Activated gamma-delta T cell (primary cell): ENCODE measurements around the gene AKTIP.
"Not testable (repeated sequence)": the region's sequence is repeated elsewhere in the genome, so short reads cannot be mapped to it uniquely, and the experiment has no call there.

ENCODE experiments used
- DNase-seq: peaks from one replicate; lab custom pipeline; 2025; lab: John Stamatoyannopoulos, UW
- total RNA-seq, 2 donors: gene quantifications; one replicate each; lab custom pipeline; 2026; lab: John Stamatoyannopoulos, UW

The AKTIP gene
- 47.2 to 109 reads per million in 2 donors for total RNA-seq

DNA sequence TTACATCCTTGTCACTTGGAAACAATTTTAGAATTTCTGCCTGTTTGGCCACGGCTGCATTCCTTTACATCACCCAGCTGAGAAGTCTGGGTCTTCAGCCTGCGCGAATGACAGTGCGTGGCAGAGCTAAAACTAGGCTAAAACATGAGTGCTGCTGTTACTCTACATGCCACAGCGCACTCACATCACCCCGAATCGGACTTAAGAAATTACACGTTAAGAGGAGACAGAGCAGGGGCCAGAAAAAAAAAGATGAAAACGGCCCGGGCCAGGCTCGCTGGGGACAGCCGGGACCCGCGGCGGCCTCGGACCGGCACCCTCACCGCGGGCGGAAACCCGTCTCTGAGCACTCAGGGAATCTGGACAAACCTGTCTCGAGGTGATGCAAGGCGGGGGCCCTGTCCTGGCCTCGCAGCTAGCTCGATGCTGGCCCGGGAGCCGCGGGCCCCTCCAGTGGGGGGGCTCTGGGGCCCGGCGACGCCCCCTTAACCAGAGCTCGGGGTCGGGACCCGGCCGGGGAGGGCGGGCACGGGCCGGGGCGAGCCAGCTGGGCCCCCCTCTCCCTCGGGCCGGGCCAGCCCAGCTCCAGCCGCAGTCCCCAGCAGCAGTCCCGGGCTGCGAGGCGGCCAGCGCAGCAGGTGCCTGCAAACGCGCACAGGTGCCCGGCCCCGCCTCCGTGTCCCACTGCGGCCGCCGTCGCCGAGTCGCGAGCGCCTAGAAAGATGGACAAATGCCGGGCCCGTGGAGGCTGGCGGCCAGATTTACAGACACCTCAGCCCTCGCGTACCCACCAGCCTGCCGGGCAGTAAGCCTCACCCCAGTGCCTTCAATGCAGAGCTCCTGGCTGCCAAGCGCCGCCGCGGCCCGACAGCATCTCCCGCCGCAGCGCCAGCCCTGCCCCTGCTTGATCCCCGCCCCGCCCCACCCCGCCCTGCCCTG is at the start of gene AKTIP:
TSS of gene AKTIP (minus strand) at position 879 of the 939 bp plus-strand sequence. CDS start 2,950 bp downstream, outside the sequence.
- peak; percentile 36 for DNase-seq

DNA sequence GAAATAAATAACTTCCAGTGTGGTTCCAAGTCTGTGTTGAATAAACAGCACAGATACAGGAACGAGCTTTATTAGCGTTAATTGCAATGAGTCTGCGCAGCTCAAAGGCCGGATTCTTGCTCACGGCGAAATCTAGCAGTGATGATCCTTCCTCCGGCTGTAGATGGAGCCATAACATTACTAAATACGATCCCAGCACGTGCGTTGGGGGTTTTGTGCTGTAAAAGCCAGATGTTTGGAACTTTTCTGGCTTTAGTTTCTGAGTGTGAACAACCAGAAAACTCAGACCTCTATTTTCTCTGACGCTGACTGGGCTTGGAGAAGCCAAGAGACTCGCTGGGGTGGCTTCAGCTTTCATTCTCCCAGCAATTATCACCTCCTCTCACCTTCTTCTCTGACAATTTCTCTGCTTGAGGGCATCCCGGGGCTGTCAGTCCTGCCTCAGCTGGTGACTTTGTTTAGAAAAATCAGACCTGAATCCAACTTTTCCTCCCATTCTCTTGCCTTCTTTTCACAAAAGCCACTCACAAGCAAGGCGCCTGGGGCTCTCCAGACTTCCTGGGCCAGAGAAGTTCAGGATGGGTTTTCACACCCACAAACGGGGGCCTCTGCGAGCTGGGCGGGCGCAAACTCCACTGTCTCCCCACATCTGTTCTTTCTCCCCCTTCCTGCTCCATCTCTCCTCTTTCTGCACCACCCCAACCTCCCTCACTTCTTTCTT is 47.1 kb upstream of the AKTIP start:
- no peak for DNase-seq

DNA sequence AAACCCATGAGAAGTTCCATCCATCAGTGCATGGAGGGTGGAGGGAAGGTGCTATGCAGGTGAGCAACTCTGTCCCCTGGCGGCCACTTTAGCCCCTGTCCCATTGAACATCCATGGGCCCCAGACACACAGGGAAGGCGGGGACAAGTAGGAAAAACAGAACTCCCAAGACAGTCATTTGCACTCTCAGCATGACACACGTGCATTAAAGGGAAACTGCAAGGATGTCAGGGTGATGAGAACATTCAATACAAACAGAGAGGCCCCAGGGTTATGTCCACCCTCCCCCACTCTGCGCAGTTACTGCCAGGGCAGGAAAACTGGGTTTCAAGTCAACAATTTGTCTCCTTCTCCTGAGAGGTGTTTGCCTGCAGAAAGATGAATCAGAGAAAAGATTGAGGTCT is 44.0 kb upstream of the AKTIP start:
- no peak for DNase-seq

DNA sequence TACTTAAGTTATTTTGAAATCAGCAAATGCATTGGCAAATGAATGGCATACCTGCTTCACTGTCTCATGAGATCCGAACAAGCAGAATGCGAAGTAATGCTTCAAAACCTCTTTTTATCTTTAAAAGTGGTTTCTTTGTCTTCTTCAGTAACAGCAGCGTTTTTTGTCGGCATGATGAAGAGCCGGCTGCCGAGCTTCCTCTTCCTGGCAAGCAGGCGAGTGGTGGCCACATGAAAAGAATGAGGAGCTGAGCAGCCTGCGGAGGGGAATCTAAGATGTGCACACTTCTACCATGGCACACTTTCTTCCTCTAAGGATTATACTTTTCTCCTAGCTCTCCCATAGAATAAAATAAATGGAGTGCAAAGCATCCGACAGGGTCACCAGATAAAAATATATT is 42.4 kb upstream of the AKTIP start:
- DNase-seq = no peak

DNA sequence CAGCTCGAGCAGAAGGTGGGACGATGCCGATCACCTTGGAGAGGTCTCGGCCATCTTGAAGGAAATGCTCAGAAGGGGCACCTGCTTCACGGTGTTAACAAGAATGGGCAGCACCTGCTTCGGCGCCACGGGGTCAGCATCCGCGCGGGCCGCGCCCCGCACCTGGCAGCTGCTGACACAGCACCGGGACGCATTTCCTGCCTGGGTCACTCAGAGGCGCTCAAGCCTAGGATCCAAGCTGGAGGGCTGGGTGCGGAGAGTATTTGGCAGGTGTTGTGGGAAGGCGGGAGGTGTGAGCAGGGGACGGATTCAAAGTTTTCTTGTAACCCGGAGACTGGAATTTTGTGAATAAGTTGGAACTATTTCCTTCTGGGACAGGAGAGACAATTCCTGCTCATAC is 39.3 kb upstream of the AKTIP start:
- DNase-seq = no peak

DNA sequence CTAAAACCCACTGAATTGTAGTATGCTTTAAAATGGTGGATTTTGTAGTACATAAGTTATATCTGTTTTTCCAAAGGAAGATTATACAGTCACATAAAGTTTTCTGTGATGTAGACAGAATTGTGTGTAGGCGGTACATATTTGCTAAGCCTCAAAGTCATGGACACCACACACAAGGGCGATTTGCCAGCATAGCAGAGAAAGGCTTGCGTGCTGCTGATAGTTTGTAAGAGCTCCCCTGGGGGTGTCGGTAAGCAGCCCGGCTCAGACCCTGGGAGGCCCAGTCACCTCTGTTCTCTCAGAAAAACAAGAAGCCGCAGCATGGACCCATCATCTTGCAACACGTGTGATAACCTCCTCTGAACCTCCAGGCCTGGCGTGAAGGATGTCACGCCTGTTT is 38.3 kb upstream of the AKTIP start:
- no peak for DNase-seq

DNA sequence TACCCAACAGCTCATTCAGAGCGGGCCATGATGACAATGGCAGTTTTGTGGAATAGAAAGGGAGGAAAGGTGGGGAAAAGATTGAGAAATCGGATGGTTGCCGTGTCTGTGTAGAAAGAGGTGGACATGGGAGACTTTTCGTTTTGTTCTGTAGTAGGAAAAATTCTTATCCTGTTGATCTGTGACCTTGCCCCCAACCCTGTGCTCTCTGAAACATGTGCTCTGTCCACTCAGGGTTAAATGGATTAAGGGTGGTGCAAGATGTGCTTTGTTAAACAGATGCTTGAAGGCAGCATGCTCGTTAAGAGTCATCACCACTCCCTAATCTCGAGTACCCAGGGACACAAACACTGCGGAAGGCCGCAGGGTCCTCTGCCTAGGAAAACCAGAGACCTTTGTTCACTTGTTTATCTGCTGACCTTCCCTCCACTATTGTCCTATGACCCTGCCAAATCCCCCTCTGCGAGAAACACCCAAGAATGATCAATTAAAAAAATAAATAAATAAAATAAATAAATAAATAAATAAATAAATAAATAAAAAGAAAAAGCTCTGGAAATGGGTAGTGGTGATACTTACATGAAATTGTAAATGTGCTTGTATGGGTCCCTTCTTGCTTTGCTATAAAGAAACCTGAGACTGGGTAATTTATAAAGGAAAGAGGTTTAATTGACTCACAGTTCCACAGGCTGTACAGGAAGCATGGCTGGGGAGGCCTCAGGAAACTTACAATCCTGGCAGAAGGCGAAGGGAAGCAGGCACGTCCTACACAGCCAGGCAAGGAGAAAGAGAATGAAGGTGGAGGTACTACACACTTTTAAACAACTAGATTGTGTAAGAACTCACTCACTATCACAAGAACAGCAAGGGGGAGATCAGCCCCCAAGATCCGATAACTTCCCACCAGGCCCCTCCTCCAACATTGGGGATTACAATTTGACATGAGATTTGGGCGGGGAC is 37.0 kb upstream of the AKTIP start:
- DNase-seq = not testable (repeated sequence)

DNA sequence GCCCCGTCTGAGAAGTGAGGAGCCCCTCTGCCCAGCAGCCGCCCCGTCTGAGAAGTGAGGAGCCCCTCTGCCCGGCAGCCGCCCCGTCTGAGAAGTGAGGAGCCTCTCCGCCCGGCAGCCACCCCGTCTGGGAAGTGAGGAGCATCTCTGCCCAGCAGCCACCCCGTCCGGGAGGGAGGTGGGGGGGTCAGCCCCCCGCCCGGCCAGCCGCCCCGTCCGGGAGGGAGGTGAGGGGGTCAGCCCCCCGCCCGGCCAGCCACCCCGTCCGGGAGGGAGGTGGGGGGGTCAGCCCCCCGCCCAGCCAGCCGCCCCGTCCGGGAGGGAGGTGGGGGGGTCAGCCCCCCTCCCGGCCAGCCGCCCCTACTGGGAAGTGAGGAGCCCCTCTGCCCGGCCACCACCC is 36.3 kb upstream of the AKTIP start:
- DNase-seq = not testable (repeated sequence)

DNA sequence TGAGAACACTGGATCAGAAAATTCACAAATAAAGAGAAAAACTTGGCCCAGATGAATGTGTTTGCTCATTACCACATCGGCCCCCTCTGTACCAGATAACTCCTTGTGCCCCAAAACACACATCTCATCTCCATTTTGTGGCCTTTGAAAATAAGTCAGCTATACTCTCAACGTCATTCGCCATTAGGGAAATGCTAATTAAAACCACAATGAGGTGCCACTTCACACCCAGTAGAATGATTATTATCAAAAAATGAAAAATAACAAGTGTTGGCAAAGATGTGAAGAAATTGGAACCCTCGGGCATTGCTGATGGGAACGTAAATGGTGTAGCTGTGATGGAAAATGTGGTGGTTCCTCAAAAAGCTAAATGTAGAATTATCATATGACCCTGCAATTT is 34.6 kb upstream of the AKTIP start:
- DNase-seq = no peak

DNA sequence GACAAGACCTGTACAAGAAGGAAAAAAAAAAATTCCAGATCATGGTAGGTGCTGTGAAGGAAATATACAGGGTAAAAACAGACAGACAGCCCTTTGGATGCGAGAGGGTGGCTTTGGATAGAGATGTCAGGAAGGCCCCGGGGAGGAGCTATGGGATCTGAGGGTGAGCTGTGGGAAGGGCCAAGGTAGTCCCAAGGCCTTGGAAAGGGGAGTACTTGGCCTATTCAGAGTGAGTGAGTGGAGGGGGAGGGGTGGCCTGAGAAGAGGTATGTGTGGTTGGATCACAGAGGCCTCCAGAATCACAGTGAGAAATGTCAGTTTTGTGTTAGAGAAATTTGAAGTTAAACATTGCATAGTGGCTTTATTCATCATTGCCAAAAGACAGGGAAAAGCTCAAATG is 31.2 kb upstream of the AKTIP start:
- DNase-seq = no peak

DNA sequence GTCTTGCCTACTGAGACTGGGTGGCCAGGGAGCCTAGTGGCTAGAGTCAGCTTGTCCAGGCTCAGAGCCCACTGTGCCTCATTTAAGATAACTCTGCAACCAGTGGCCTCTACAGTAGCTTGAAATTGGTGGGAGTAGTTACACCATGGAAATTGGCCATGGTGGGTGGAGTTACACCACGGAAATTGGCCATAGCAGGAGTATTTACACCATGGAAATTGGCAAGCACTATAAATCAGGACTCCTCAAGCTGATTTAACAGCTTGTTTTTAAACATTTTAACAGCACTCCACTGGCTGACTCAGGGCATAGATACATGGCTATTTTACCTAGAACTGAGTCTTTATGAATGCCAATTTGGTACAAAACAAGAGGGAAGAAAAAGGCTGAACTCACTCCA is 27.7 kb upstream of the AKTIP start:
- no peak for DNase-seq

DNA sequence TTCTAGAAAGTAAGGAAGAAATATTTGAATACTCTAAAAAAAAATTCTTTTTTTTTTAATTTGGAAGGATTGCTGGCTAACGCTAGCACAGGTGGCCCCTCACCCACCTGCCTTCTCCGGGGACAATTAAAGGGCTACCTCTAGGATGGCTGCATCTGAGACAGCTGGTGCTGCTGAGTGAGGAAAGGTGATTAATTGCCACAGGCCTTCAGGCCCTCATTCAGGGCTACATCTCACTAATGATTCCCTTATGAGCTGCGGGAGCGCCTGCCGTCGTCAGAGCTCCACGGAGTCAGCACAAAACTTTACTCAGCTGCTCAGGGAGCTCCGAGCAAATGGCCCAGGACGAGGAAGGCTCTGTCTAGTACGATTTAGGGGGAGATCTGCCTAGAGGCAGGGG is 27.0 kb upstream of the AKTIP start:
- DNase-seq = no peak

DNA sequence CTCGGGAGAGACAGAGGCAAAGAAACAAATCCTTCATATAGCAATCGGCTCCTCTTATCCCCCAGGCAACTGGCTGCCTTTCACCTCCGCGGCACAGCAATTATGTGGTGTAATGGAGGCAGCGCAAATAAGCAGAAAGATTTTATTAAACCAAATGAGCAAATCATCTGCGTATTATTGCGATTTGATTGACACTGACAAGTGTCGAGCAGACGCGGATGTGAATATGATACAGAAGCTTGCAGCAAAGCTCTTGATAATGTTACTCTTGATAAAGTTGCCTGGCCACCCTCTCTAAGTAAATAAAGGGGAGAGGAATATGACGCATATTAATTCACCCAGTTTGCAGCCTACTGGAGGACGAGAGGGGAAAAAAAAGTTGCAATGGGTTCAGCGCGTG is 26.5 kb upstream of the AKTIP start:
- no peak for DNase-seq

DNA sequence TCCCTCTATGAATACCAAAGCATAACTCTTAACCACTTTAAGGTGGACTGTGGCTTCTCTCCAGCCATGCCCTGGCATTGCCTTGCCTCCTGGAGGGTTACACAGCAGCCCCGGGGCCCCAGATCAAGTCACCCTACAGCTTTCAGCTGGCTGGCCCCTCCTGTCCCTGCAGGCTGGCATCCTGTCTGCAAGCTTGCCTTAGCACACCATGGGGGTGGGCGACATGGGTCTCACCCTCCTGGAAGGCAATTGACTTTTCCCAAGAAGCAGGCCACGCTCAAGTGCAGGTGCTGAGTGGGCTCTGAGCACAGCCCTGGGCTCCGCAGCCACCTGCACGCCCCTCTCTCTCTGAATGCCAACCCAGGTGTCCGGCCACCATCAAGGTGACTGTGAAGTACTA is 25.8 kb upstream of the AKTIP start:
- no peak for DNase-seq

DNA sequence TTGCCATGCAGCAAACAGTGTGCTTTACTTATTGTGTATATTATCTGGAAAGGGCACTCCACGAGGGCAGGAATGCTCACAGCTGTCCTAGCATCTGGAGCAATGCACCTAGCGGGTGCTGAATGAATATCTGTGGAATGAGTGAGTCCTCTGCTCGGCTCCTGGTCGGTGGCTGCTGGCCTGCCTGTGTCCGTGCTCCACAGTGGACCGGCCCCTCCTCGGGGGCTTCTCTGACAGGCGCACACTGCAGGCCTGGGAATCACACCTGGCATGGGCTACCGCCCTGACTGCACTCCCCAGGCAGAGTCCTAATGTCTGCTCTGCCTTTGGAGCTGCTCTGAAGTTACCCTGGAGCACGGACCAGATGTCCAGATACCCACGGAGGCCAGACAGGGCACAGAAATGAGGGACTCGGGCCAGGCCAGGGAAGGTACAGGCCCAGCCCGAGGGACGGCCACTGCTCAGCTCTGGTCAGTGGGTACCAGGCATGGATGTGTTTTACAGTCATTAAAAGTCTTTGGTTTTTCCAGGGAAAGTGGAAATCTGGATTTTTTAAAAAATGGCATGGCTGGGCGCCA is 21.1 kb upstream of the AKTIP start:
- no peak for DNase-seq

DNA sequence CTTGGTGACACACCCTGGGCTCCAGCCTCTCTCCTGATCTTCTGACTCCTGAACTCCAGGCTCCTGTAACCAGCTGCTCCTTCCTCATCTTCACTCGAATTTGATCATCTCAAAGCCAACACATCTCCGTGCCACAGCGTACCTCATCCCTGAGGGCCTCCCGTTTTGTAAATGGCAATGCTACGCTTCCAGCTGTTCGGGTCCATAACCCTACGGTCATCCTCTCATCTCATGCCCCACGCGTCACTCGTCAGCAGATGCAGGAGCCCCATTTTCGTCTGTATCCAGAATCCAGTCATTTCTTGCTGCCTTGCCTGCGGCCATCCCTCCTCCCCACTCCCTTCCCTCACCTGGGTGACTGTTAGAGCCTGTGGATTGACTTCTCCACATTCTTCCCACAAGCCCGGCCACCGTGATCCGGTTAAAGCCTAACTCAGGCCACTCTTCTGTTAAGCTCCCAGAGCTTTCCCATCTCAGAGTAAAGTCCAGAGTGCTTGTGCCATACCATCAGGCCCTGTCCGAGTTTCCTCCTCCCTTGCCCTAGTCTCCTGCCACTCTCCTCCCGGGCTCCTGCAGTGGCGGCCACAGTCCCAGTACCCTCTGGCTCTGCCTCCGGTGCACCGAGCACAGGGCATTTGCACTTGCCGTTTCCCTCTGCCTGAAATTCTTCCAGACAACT is 20.3 kb upstream of the AKTIP start:
- DNase-seq = no peak

DNA sequence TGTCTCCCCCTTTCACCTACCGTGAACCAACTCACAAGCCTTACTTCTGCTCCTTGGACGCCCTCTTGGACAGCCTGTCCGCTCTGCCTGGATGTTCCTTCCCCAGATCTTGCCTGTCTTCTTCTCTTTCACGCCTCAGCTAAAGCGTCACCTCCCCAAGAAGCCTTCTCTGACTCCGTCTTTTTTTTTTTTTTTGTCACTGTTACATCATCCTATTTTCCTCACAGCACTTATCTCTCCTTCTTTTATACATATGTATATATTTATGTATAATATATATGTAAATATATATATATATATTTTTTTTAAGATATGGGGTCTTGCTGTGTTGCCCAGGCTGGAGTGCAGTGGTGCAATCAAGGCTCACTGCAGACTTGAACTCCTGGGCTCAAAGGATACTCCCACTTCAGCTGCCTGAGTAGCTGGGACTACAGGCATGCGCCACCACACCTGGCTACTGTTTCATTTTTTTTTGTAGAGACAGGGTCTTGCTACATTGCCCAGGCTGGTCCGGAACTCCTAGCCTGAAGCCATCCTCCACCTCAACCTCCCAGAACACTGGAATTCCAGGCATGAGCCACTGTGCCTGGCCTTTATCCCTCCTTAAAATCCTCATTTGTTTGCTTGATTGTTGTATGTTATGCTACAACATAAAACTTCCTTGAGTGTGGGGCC is 16.5 kb upstream of the AKTIP start:
- no peak for DNase-seq

DNA sequence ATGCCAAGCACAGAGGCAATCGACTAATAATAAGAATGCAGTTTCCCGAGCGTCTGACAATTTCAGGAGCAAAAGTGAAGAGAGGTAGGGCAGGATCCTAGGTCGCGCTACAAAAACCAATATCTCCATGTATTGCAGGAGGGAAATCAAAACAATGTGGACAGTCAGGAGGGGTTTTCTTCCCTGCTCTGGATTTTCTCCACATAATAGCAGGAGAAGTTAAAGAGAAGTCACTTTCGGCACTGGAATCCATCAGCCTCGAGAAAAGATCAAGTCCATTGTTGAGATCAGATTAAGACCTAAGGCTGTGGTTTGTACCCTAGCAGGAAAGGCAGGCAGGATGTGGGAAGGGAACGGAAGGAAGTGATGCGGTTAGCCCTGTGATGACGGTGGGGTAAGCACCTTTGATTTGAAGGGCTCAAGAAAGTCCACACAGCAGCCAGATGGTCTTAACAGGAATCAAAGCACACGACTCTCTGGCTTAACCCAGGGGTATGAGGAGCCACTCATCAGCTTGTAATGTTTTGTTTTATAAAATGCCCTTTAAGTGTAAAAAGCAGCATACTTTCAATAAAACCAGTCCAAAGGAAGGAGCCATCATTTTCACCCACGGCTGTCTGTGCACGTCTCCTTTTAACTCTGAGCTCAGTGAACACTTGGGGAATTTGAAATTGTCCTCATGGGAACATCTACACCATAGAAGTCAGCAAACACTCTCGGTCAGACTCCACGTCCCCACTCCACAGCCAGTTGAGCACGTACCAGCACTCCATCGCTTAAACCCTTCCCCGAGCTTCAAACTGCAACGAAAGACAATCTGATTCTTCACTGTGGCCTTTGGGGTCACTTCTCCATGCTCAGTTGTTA is 15.8 kb upstream of the AKTIP start:
- no peak for DNase-seq

DNA sequence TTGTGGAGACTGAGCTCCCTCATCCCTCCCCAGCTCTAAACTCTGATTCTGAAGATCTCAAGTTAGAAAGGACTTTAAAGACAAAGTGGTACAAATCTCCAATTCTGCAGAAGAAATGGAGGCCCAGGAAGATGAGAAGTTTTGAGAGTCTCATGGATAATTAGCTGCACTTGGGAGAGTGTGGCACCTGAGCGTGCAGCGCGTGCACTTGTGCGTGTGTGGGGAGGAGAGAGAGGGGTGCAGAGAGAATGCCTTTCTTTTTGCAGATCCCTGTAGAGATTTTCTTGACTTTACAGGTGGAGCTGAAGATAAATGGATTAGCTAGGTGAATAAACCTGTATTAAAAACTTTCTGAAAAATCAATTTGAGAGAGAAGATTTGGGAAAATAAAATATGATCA is 14.8 kb upstream of the AKTIP start:
- no peak for DNase-seq
